Mononuclear cell (primary cell): ENCODE measurements around the gene ZNF75A. TPM values are rescaled to one million over a fixed set of nuclear protein-coding genes. Genes with fewer than 3 reads are reported as not detected.

Source experiments
- total RNA-seq: library from RNA; depleted of rRNA; stranded (reverse); fragments of >200 nt; gene quantifications from one replicate; pipeline ENCODE4 v1.2.3, GENCODE V29; 2012

The ZNF75A gene
- total RNA-seq, 1 donor = 34.8 TPM

Other genes with a start within 250 kb of the ZNF75A start
- 115 TPM for gene IL32, start 239.9 kb upstream of the ZNF75A start, total RNA-seq
- under 0.01 TPM for gene ZSCAN10, start 206.2 kb upstream of the ZNF75A start, total RNA-seq
- gene ZNF205, start 192.9 kb upstream of the ZNF75A start, total RNA-seq = 0.52 TPM
- 1.6 TPM for gene ZNF213, start 170.5 kb upstream of the ZNF75A start, total RNA-seq
- not detected for gene OR1F1, start 117.3 kb upstream of the ZNF75A start, total RNA-seq
- 4.5 TPM for gene ZNF200, start 70.3 kb upstream of the ZNF75A start, total RNA-seq
- 26.7 TPM for gene MEFV, start 48.9 kb upstream of the ZNF75A start, total RNA-seq
- 49.7 TPM for gene ZNF263, start 22.0 kb upstream of the ZNF75A start, total RNA-seq
- 3.7 TPM for gene TIGD7, start 67 bp upstream of the ZNF75A start, total RNA-seq
- not detected for gene OR2C1, start 50.4 kb downstream of the ZNF75A start, total RNA-seq
- gene ZSCAN32, start 95.5 kb downstream of the ZNF75A start, total RNA-seq = 8.9 TPM
- 6.0 TPM for gene ZNF174, start 95.7 kb downstream of the ZNF75A start, total RNA-seq
- 5.6 TPM for gene ZNF597, start 138.0 kb downstream of the ZNF75A start, total RNA-seq
- 19.4 TPM for gene NAA60, start 138.2 kb downstream of the ZNF75A start, total RNA-seq
- gene C16orf90, start 190.0 kb downstream of the ZNF75A start, total RNA-seq = not detected
- 5.8 TPM for gene CLUAP1, start 195.5 kb downstream of the ZNF75A start, total RNA-seq